NCI-H460 (cell line): ENCODE measurements around the gene HLA-DRB5. TPM values are rescaled to one million over a fixed set of nuclear protein-coding genes. Genes with fewer than 3 reads are reported as not detected.
"Not testable (repeated sequence)": the region's sequence is repeated elsewhere in the genome, so short reads cannot be mapped to it uniquely, and the experiment has no call there.

Experiments
- DNase-seq: peaks from one replicate; pipeline ENCODE4 v3.0.0-alpha.2; 2016; ENCODE audit warnings: low read depth; ENCODE audit errors: extremely low read depth
- polyA plus RNA-seq: library from polyadenylated mRNA; depleted of rRNA; stranded (reverse); fragments of >200 nt; gene quantifications from 2 replicates; pipeline ENCODE4 v1.2.3, GENCODE V29; 2014; cell fraction: nucleus; rRNA removed
- total RNA-seq: library from RNA; depleted of rRNA; stranded (reverse); fragments of >200 nt; shearing (Covaris generic); gene quantifications from 2 replicates; pipeline ENCODE4 v1.2.3, GENCODE V29; 2014; rRNA removed

The HLA-DRB5 gene
- 0.20 TPM in 1 of 2 replicates, not detected in the other for total RNA-seq
- polyA plus RNA-seq = not detected in 2 replicates

DNA sequence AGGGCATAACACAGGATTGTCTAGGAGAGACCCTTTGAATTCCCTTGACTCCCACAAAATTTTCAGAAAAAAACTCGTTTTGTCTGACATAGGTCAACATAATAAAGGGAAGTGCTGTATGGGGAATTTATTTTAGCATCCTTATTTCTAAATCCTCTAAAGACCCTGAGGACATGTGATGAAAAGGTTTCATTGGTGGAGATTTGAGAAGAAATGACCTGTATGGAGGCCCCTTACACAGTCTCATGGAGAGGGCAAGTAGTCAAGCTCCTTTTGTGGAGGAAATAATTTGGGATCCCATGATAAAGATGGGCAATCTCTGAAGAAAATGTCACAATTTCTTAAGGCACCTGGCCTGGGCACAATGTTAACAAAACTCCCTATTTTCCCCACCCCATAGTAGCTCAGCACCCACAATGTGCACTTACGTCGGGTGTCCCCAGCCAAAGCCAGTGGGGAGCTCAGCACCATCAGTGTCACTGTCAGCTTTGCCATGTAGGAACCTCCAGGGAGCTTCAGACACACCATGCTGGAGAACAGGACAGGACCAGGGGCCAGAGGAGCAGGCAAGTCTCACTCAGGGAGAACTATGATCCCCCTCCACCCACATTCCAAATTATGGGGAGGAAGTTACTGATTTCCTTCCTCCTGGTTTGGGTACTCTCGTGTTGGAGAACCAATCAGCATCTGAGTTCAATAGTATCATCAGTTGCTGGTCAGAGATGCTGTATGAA is at the start of gene HLA-DRB5:
HLA-DRB5 (minus strand) TSS at position 591 of the 734 bp plus-strand sequence; CDS start at position 528, 63 bp downstream.
- DNase-seq = no peak

DNA sequence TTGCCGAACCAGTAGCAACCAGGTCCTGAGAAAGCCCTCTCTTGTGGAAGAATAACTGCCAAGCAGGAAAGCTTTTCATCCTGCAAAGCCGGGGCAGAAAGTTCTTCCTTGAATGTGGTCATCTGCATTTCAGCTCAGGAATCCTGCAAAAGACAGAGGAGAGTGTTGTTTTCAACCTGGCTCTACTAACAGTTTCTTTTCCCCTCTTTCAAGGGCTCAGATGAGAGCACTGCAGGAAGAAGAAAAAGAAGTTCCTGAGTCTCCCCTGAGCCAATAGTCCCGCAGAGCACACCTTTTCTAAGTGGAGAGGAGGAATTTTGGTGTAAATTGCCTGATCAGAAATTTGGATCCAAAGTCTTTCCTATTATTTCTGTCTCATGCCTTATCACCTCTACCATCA is 48.9 kb upstream of the HLA-DRB5 start:
- DNase-seq = no peak

- not testable (repeated sequence) for DNase-seq
These were observed 47.4 kb upstream of the HLA-DRB5 start for GRCh38 chr6:32577493-32577892.

DNA sequence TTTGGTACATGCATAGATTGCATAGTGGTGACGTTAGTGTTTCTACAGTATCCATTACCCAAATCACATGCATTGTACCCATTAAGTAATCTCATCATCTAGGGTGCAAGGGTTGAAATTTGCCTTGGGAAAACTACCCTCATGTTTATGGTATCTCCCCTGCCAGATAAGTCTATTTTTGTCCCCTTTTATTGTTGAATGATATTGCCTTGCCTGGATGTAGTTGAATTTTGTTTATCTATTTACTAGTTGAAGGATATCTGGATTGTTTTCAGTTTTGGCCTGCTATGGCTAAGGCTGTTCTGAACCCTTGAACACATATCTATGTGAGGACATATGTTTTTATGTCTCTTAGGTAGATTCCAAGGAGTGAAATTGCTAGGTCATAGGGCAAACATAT is 46.2 kb upstream of the HLA-DRB5 start:
- no peak for DNase-seq

DNA sequence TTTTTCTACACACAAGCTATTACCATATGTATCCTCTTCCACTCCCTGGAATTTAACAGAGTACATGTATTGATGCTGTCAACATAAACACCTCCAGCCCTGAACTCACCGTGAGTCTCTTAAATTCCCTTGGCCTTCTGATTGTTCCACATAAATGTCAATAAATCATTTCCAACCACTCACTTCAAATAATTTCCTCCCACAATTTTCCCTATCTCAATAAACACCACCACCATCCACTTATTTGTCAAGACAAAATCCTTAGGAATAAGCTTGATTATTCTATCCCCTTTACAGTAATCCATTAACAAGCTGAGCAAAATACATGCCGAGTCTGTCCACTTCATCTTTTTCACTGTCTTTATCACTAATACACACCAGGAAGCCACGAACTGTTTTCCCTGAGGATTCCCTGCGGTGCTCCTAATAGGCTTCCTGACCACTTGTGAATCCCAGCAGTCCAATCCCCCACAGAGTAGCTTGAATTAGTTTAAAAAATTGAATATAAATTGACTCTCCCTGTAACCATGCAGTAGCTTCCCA is 40.3 kb upstream of the HLA-DRB5 start:
- no peak for DNase-seq

GRCh38 chr6:32568561-32568960 is 38.5 kb upstream of the HLA-DRB5 start:
- DNase-seq = no peak

DNA sequence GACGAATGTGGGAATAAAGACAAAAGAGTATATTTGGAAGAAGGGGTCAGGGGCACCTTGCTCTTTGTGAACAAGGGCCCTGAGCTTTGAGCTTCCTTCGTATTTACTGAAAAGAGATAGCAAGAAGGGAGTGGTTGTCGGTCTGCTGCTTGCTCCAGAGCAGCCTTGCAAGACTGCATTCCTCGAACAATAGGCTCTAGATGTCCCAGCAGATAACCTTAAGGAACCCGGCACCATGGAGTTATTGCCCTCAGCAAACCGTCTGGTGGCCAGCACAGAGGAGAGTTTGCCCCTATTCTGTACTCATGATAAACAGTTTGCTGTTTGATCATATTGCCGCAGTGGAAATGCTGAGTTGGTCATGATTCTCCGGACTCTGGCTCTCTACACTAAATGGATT is 36.9 kb upstream of the HLA-DRB5 start:
- DNase-seq = no peak

GRCh38 chr6:32565511-32565910 is 35.4 kb upstream of the HLA-DRB5 start:
- no peak for DNase-seq

DNA sequence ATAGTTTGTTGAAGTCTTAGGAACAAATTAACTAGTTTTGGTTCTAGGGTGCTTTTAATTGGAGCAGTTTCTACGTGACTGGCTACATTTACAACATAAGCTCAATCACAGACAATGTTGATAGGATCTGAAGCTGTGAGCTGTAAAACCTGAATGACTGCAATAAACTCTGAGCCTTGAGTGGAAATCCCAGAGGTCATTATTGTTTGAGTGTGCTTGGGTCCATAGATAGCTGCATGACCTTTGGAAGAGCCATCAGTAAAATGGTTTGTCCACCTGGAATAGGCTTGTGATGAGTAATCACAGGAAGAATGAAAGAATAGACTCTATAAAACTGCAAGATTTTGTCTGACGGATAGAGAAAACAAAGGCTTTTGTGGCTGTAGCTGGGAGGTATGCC is 32.9 kb upstream of the HLA-DRB5 start:
- no peak for DNase-seq

DNA sequence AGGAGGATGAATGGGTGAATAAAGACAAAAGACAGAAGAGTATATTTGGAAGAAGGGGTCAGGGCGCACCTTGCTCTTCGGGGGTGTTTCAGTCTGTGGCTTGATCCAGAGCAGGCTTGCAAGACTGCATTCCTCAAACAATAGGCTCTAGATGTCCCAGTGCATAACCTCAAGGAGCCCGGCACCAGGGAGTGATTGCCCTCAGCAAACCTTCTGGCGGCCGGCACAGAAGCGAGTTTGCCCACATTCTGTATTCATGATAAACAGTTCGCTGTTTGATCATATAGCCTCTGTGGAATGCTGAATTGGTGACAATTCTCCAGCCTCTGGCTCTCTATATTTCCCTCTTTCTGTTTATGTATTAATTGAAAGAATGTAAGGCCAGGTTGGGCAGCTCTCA is 29.7 kb upstream of the HLA-DRB5 start:
- DNase-seq = no peak

- no peak for DNase-seq
These were observed 28.5 kb upstream of the HLA-DRB5 start for GRCh38 chr6:32558426-32559057.

DNA sequence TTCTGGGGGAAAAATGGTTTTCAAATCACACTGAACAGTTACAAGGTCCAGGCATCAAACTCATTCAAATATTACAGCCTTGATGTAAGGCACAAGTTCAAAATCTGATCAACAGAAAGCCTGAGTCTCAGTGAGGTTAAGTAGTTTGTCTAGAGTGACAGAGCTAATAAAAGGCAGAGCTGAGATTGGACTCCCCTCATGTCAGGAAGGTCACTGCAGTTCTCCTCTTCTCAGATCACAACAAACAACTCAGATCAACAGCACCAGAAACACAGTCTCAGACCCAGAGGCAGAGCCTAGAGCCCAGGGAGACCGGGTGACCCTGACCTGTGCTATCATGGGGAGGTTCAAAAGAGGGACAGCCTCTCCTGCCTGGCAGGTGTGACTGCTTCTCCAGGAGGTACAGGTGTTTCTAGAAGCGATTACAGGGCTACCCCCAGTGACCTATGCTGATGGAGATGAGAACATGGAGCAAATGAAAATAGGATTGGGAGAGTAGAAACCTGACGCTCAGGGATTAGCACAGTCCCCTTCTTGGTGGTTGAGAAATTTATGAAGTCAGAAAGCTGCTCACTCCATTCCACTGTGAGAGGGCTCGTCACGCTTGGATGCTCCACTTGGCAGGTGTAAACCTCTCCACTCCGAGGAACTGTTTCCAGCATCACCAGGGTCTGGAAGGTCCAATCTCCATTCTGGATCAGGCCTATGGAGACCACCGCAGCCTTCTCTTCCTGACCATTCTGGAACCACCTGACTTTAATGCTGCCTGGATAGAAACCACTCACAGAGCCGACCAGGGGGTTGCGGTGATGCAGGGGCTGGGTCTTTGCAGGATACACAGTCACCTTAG is 24.3 kb upstream of the HLA-DRB5 start:
- no peak for DNase-seq

- no peak for DNase-seq
These were observed 23.1 kb upstream of the HLA-DRB5 start for GRCh38 chr6:32553037-32553742.

- DNase-seq = no peak
These were observed 21.3 kb upstream of the HLA-DRB5 start for GRCh38 chr6:32551410-32551809.

- DNase-seq = no peak
These were observed 9.8 kb upstream of the HLA-DRB5 start for GRCh38 chr6:32539839-32540238.

DNA sequence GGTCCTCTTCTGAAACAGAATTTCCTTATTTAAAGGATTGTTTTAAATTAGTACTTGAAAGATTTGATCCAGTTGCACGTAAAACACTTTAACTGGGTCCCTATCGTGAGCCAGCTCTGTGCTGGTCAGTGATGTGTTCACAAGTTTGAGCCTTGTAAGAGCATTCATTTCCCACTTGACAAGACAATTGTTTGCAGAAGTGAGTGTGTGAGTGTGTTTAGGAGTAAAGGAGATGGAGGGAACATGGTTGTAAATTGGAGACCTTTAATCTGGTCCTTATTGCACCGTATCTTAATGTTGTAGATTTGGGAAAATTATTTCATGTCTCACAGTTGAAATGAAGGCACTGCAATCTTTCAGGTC is 325 bp upstream of the HLA-DRB5 start:
- not testable (repeated sequence) for DNase-seq

- DNase-seq = no peak
These were observed 7.6 kb downstream of the HLA-DRB5 start for GRCh38 chr6:32522302-32523047.

DNA sequence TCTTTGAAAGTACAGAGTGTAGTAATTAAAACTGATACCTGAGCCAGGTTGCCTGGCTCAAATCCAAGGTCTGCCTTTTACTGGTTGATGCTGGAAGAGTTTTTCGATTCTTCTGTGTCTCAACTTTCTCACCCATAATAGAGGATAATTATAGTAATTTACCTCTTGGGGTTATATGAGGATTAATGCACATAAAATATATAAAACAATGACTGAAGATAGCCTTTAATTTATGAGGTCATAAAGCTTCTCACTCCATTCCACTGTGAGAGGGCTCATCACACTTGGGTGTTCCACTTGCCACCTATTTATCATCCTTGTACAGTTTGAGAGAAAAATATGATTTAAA is 10.2 kb downstream of the HLA-DRB5 start:
- DNase-seq = no peak

GRCh38 chr6:32519118-32519909 is 10.8 kb downstream of the HLA-DRB5 start:
- DNase-seq = no peak
